ENCODE data around the gene PIF1. TPM values are rescaled to one million over a fixed set of nuclear protein-coding genes. Genes with fewer than 3 reads are reported as not detected.
A peak's percentile ranks its signal among the peaks of the same experiment; 100 is the strongest.
"Not testable (repeated sequence)": the region's sequence is repeated elsewhere in the genome, so short reads cannot be mapped to it uniquely, and the experiment has no call there.

Gene PIF1
- polyA plus RNA-seq, 1 donor = 7.2 TPM

DNA sequence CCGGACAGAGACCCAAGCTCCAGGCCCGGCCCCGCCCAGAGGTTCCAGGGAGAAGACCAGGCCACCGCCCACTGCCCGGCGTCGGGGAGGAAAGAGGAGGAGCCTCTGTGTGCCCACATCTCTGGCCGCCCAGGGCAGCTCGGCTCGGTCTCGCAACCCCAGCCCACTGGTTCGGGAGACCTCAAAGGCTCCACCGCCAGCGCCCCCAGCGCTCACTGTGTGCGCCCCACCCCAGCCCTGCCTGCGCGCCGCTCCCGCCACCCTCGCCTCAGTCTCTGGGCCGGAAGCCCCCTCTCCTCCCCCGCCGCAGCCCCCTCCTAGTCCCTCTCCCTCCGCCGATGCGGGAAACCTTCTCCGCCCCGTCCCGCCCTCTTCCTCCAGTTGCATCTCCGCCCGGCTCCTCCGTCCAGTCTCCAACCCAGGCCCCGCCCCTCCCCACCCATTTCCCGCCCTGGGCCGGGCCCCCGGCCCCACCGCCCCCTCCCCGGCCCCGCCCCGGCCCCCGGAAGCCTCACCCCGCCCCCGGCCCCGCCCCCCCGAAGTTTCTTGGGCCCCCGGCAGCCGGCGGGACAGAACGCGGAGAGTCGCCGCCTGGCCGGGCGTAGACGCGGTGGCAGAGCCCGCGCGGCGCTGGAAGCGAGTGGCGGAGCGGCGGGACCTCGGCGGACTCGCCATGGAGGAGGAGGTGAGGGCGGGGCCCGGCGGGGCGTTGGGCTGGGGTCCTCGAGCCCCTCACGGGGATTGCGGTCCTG is 16.1 kb upstream of the PIF1 start, which contains the start of gene PLEKHO2:
Gene PLEKHO2 (plus strand): TSS at position 572 of the 752 bp plus-strand sequence. CDS start 102 bp downstream, at position 674.
- H3K27ac ChIP-seq (ENCODE audit: low read length) = peak within 1 kb of the TSS; percentile 80
- no peaks in the 10 kb centered on the region for H3K27me3 ChIP-seq (ENCODE audit: control insufficient read depth, insufficient read depth, low read length)
- no CpG with 5 or more reads among the region's 75 CpGs for WGBS (ENCODE audit: insufficient coverage, low lambda C conversion rate)
- DNase-seq = peak; percentile 91 to 94
- H3K36me3 ChIP-seq (ENCODE audit: control insufficient read depth, insufficient read depth, low read length) = no peaks in the 10 kb centered on the region
- peak within 1 kb of the TSS; percentile 86 for H3K4me3 ChIP-seq (ENCODE audit: low read length)
- H3K9me3 ChIP-seq (ENCODE audit: control insufficient read depth, low read depth, low read length) = no peaks in the 10 kb centered on the region
- peaks cover 32% of the 10 kb centered on the region for H3K4me1 ChIP-seq (ENCODE audit: control insufficient read depth, insufficient read depth, low read length)

DNA sequence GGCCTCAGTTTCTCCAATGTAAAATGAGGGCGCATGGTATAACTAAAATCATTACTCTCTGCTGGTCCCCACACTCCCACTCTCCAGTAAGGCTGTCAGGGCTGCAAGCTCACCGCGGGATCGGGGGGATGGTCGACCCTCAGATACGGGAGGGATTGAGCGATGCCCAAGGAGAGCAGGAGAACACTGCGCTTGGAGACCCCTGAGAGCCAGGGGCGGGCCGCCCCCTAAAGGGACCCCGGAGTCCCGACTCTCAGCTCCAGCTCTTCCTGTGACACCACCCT is 15.6 kb upstream of the PIF1 start:
- no peak for DNase-seq
- no peaks in the 10 kb centered on the region for H3K9me3 ChIP-seq (ENCODE audit: control insufficient read depth, low read depth, low read length)
- no CpG with 5 or more reads among the region's 12 CpGs for WGBS (ENCODE audit: insufficient coverage, low lambda C conversion rate)
- H3K36me3 ChIP-seq (ENCODE audit: control insufficient read depth, insufficient read depth, low read length) = no peaks in the 10 kb centered on the region
- H3K4me1 ChIP-seq (ENCODE audit: control insufficient read depth, insufficient read depth, low read length) = peaks cover 32% of the 10 kb centered on the region
- H3K27ac ChIP-seq (ENCODE audit: low read length) = peak overlapping the region; percentile 80
- H3K27me3 ChIP-seq (ENCODE audit: control insufficient read depth, insufficient read depth, low read length) = no peaks in the 10 kb centered on the region
- peak overlapping the region; percentile 61 for H3K4me3 ChIP-seq (ENCODE audit: low read length)

DNA sequence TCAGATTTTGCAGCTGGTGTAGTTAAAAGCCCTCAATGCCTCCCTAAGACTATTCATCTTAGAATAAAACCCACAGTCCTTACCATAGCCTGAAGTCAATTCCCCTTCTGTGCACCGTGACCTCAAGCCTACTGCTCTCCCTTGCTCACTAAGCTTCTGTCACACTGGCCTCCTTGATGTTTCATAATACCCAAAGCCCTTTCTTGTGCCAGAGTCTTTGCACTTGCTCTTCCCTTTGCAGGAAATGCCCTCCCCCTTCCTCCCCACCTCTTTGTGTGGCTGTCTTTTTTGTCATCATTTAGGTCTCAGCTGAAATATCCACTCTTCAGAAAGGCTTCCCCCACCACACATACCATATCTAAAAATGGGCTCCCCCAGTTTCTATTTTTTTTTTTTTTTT is 12.1 kb upstream of the PIF1 start:
- no peaks in the 10 kb centered on the region for H3K36me3 ChIP-seq (ENCODE audit: control insufficient read depth, insufficient read depth, low read length)
- WGBS (ENCODE audit: insufficient coverage, low lambda C conversion rate) = no CpG with 5 or more reads among the region's 1 CpG
- no peak overlapping the region for H3K27ac ChIP-seq (ENCODE audit: low read length)
- DNase-seq = no peak
- H3K4me3 ChIP-seq (ENCODE audit: low read length) = no peak overlapping the region
- no peaks in the 10 kb centered on the region for H3K27me3 ChIP-seq (ENCODE audit: control insufficient read depth, insufficient read depth, low read length)
- H3K9me3 ChIP-seq (ENCODE audit: control insufficient read depth, low read depth, low read length) = no peaks in the 10 kb centered on the region
- H3K4me1 ChIP-seq (ENCODE audit: control insufficient read depth, insufficient read depth, low read length) = peaks cover 9% of the 10 kb centered on the region

DNA sequence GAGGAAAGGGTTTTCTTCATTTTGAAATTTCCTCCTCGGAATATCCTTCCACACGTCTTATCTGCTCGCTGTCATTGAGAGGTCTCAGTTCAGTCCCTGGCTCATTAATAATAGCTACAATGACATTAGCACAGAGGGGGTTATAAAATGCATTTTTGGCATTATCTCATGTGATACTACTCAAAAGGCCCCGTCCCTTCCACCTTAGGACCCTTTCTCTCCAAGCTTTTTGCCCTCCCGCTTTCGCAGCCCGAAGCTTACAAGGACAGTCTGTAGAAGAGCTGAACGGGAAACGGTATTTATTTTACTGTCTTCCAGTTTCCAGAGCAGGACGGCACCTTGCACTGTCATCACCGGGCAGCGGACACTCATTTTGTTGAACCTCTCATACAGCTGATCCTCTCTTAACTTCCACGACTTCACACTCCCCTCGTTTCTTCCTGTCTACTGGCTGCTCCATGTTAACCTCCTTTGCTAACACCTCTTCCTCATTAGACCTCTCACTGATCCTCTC is 10.6 kb upstream of the PIF1 start:
- Histone ChIP-seq H3K27me3 (ENCODE audit: control insufficient read depth, insufficient read depth, low read length) (no peaks in the 10 kb centered on the region), H3K4me3 (ENCODE audit: low read length) (no peak overlapping the region), H3K36me3 (ENCODE audit: control insufficient read depth, insufficient read depth, low read length) (no peaks in the 10 kb centered on the region), H3K27ac (ENCODE audit: low read length) (no peak overlapping the region), H3K9me3 (ENCODE audit: control insufficient read depth, low read depth, low read length) (no peaks in the 10 kb centered on the region), H3K4me1 (ENCODE audit: control insufficient read depth, insufficient read depth, low read length) (peaks cover 7% of the 10 kb centered on the region)
- DNase-seq = no peak
- 75% methylated on average over 3 of the region's 14 CpGs for WGBS (ENCODE audit: insufficient coverage, low lambda C conversion rate)

DNA sequence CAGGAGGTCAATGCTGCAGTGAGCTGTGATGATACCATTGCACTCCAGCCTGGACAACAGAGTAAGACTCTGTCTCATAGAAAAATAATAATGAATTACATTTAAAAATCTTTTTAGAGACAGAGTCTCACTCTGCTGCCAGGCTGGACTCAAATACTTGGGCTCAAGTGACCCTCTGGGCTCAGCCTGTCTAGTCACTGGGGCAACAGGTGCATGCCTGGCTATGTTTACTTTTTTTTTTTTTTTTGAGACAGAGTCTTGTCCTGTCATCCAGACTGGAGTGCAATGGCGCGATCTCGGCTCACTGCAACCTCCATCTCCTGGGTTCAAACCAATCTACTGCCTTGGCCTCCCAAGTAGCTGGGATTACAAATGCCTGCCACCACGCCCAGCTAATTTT is 8.2 kb upstream of the PIF1 start:
- Histone ChIP-seq H3K27me3 (ENCODE audit: control insufficient read depth, insufficient read depth, low read length) (no peaks in the 10 kb centered on the region), H3K9me3 (ENCODE audit: control insufficient read depth, low read depth, low read length) (no peaks in the 10 kb centered on the region), H3K4me1 (ENCODE audit: control insufficient read depth, insufficient read depth, low read length) (peaks cover 3% of the 10 kb centered on the region), H3K36me3 (ENCODE audit: control insufficient read depth, insufficient read depth, low read length) (no peaks in the 10 kb centered on the region), H3K27ac (ENCODE audit: low read length) (no peak overlapping the region), H3K4me3 (ENCODE audit: low read length) (no peak overlapping the region)
- no CpG with 5 or more reads among the region's 4 CpGs for WGBS (ENCODE audit: insufficient coverage, low lambda C conversion rate)
- no peak for DNase-seq

DNA sequence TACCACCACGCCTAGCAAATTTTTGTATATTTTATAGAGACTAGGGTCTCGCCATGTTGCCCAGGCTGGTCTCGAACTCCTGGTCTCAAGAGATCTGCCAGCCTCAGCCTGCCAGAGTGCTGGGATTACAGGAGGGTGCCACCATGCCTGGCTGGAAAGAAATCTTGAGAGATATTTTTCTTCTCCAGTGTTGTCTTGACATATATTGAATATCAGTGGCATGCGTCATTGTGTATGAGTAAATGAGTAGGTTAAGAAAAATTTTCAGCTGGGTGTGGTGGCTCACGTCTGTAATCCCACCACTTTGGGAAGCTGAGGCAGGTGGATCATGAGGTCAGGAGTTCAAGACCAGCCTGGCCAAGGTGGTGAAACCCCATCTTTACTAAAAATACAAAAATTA is 3.5 kb upstream of the PIF1 start:
- Histone ChIP-seq H3K4me1 (ENCODE audit: control insufficient read depth, insufficient read depth, low read length) (peaks cover 10% of the 10 kb centered on the region), H3K36me3 (ENCODE audit: control insufficient read depth, insufficient read depth, low read length) (no peaks in the 10 kb centered on the region), H3K4me3 (ENCODE audit: low read length) (no peak overlapping the region), H3K27me3 (ENCODE audit: control insufficient read depth, insufficient read depth, low read length) (peaks cover 5% of the 10 kb centered on the region), H3K27ac (ENCODE audit: low read length) (no peak overlapping the region), H3K9me3 (ENCODE audit: control insufficient read depth, low read depth, low read length) (no peaks in the 10 kb centered on the region)
- no peak for DNase-seq
- WGBS (ENCODE audit: insufficient coverage, low lambda C conversion rate) = no CpG with 5 or more reads among the region's 5 CpGs

DNA sequence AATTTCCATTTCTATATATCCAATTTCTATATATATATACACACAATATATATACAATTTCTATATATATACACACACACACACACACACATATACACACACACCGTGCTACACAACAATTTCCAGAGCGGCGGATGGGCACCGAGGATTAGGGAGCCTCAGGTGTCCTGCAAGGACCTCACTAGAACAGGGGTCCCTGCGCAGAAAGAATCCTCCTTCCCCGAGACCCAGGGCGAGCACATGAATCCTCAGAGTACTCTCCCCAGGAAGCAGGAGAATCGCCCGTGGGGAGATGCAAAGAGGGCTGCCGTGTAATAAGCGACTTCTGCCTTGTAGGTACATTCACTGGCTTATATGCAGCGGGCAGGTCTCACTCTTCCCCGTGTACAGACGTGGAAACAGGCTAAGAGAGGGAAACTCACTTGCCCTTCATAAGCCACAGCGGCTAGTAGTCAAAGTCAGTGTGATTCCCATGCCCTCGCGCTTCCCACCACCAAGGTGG is 467 bp downstream of the PIF1 start:
- DNase-seq = peak in 1 of 2 donors; percentile 31
- H3K27ac ChIP-seq (ENCODE audit: low read length) = no peak overlapping the region
- peak overlapping the region; percentile 49 for H3K4me3 ChIP-seq (ENCODE audit: low read length)

DNA sequence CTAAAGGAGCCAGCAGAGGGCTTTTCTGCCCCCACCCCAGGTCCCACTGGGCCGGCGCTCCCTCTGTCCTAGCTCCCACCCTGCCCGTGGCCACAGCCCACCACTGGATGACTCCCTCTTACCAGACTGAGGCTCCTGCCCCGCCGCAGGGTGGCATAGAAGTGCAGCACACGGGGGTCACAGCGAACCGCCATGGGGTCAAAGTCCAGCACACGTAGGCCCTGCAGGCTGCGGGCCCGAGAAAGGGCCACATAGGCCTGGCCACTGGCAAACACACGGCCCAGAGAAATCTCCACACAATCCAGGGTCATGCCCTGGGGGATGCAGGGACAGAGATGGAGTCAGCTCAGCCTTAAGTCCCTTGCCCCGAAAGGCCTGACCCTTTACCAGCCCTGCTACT is 9.0 kb downstream of the PIF1 start:
- no peaks in the 10 kb centered on the region for H3K27me3 ChIP-seq (ENCODE audit: control insufficient read depth, insufficient read depth, low read length)
- WGBS (ENCODE audit: insufficient coverage, low lambda C conversion rate) = no CpG with 5 or more reads among the region's 13 CpGs
- peak; percentile 35 to 42 for DNase-seq
- H3K4me1 ChIP-seq (ENCODE audit: control insufficient read depth, insufficient read depth, low read length) = peaks cover 3% of the 10 kb centered on the region
- H3K27ac ChIP-seq (ENCODE audit: low read length) = no peak overlapping the region
- H3K4me3 ChIP-seq (ENCODE audit: low read length) = no peak overlapping the region
- H3K9me3 ChIP-seq (ENCODE audit: control insufficient read depth, low read depth, low read length) = no peaks in the 10 kb centered on the region
- H3K36me3 ChIP-seq (ENCODE audit: control insufficient read depth, insufficient read depth, low read length) = peaks cover 15% of the 10 kb centered on the region

More for the DNA sequence above, 467 bp downstream of the PIF1 start:
- Histone ChIP-seq H3K4me1 (ENCODE audit: control insufficient read depth, insufficient read depth, low read length) (peaks cover 12% of the 10 kb centered on the region), H3K9me3 (ENCODE audit: control insufficient read depth, low read depth, low read length) (no peaks in the 10 kb centered on the region), H3K27me3 (ENCODE audit: control insufficient read depth, insufficient read depth, low read length) (peaks cover 10% of the 10 kb centered on the region), H3K36me3 (ENCODE audit: control insufficient read depth, insufficient read depth, low read length) (peaks cover 5% of the 10 kb centered on the region)
- WGBS (ENCODE audit: insufficient coverage, low lambda C conversion rate) = no CpG with 5 or more reads among the region's 17 CpGs

DNA sequence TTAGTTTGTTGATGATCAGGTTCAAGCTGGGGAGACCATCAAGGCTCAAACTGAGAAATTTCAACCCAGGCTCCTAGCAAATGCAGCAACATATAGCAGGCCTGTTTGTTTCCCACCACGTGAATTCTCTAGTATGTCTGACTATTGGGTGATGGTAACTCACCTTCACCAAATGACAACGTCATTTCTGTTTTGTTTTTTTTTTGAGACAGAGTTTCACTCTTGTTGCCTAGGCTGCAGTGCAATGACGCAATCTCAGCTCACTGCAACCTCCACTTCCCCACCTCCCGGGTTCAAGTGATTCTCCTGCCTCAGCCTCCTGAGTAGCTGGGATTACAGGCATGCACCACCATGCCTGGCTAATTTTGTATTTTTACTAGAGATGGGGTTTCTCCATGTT is 10.5 kb downstream of the PIF1 start:
- H3K36me3 ChIP-seq (ENCODE audit: control insufficient read depth, insufficient read depth, low read length); H3K4me3 ChIP-seq (ENCODE audit: low read length); H3K9me3 ChIP-seq (ENCODE audit: control insufficient read depth, low read depth, low read length); H3K27me3 ChIP-seq (ENCODE audit: control insufficient read depth, insufficient read depth, low read length); DNase-seq; H3K27ac ChIP-seq (ENCODE audit: low read length); H3K4me1 ChIP-seq (ENCODE audit: control insufficient read depth, insufficient read depth, low read length): not testable (repeated sequence)
- WGBS (ENCODE audit: insufficient coverage, low lambda C conversion rate) = 55% methylated on average over 2 of the region's 4 CpGs

DNA sequence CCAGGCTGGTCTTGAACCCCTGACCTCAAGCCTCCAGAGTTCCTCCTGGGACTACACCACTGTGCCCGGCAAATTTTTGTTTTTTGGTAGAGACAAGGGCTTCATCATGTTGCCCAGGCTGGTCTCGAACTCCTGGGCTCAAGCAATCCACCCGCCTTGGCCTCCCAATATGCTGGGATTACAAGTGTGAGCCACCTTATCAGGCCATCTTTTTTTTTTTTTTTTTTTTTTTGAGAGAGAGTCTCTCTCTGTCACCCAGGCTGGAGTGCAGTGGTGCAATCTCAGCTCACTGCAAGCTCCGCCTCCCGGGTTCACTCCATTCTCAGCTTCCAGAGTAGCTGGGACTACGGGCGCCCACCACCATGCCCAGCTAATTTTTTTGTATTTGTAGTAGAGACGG is 11.2 kb downstream of the PIF1 start:
- H3K36me3 ChIP-seq (ENCODE audit: control insufficient read depth, insufficient read depth, low read length); H3K4me1 ChIP-seq (ENCODE audit: control insufficient read depth, insufficient read depth, low read length): not testable (repeated sequence)
- 100% methylated on average over 1 of the region's 8 CpGs for WGBS (ENCODE audit: insufficient coverage, low lambda C conversion rate)

DNA sequence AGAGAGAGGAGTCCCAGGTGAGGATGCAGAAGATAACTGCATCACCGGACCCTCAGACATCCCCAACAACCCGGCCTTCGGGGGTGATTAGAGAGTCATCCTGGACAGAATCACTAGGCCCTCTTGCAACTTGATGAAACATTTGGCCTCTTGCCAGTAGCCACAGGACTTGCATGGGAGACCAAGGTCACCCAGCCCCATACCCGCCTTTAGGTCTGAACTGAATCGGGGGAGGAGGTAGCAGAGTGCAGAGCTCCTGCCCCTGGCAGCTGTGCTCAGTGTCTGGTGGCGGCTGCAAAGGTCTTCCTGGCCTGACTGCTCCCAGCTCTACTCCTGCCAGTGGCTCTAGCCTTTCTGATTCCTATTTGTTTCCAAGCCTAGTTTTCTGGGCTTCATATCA is 12.4 kb downstream of the PIF1 start:
- no peaks in the 10 kb centered on the region for H3K27me3 ChIP-seq (ENCODE audit: control insufficient read depth, insufficient read depth, low read length)
- no CpG with 5 or more reads among the region's 6 CpGs for WGBS (ENCODE audit: insufficient coverage, low lambda C conversion rate)
- H3K27ac ChIP-seq (ENCODE audit: low read length) = no peak overlapping the region
- peaks cover 3% of the 10 kb centered on the region for H3K4me1 ChIP-seq (ENCODE audit: control insufficient read depth, insufficient read depth, low read length)
- no peak overlapping the region for H3K4me3 ChIP-seq (ENCODE audit: low read length)
- peaks cover under 1% of the 10 kb centered on the region for H3K36me3 ChIP-seq (ENCODE audit: control insufficient read depth, insufficient read depth, low read length)
- no peak for DNase-seq
- H3K9me3 ChIP-seq (ENCODE audit: control insufficient read depth, low read depth, low read length) = no peaks in the 10 kb centered on the region

More for the DNA sequence above, 11.2 kb downstream of the PIF1 start:
- not testable (repeated sequence) for H3K27ac ChIP-seq (ENCODE audit: low read length); H3K9me3 ChIP-seq (ENCODE audit: control insufficient read depth, low read depth, low read length); DNase-seq; H3K27me3 ChIP-seq (ENCODE audit: control insufficient read depth, insufficient read depth, low read length); H3K4me3 ChIP-seq (ENCODE audit: low read length)
